Endothelial cell of umbilical vein (primary cell): ENCODE measurements around the gene TUBD1. TPM values are rescaled to one million over a fixed set of nuclear protein-coding genes. Genes with fewer than 3 reads are reported as not detected.

Source experiments
- BruUV-seq: library from RNA; stranded (reverse); fragments of 400-500 nt; replicated peaks from 2 replicates; lab custom pipeline; 2021; lab: Mats Ljungman, UMichigan
- CTCF ChIA-PET: fragments of 300-600, 350-600 bp; sonication (Branson Sonifier 250); formaldehyde crosslinking; loops from one replicate; lab custom pipeline; 2021; ENCODE audit warnings: antibody characterized with exemption, inconsistent platforms; lab: Charles Lee
- POLR2A ChIA-PET: fragments of 300-600, 350-600 bp; sonication (Branson Sonifier 250); formaldehyde crosslinking; loops from one replicate; lab custom pipeline; 2021; ENCODE audit warnings: antibody characterized with exemption, inconsistent platforms; lab: Charles Lee
- DNase-seq: peaks from one replicate; pipeline ENCODE4 v3.0.0-alpha.2; 2011; ENCODE audit warnings: low read depth, low spot score
- FAIRE-seq: peaks from 2 replicates; lab custom pipeline; 2011; peaks lifted over from hg19 to GRCh38; lab: Jason Lieb, UNC
- H2AFZ ChIP-seq: 2 replicates; pipeline ENCODE4 v1.6.0; 2012; ENCODE audit warnings: low read depth, low read length, control low read depth, inconsistent platforms
- H3K27ac ChIP-seq: 2 replicates; pipeline ENCODE4 v1.5.1; 2011; ENCODE audit warnings: low read depth, mild to moderate bottlenecking, control low read depth, low read length, moderate library complexity; ENCODE audit not compliant: insufficient read depth
- H3K27me3 ChIP-seq, 2 experiments: 2 replicates each; pipeline versions ENCODE4 v1.6.0 to v1.6.1; 2011; ENCODE audit warnings: low read length in 2 of 2, mixed read lengths in 1 of 2; ENCODE audit not compliant: control insufficient read depth in 2 of 2, insufficient read depth in 2 of 2
- H3K36me3 ChIP-seq, 2 experiments: 2 replicates in 1 of 2; 3 replicates in 1 of 2; pipeline ENCODE4 v1.5.1; 2011; ENCODE audit warnings: low read length in 2 of 2, mild to moderate bottlenecking in 1 of 2, moderate library complexity in 1 of 2; ENCODE audit not compliant: control insufficient read depth in 2 of 2, insufficient read depth in 2 of 2; ENCODE audit errors: extremely low read depth in 1 of 2
- H3K4me1 ChIP-seq: 3 replicates; pipeline ENCODE4 v1.5.1; 2011; ENCODE audit warnings: mild to moderate bottlenecking, low read length; ENCODE audit not compliant: control insufficient read depth, insufficient read depth; ENCODE audit errors: extremely low read depth
- H3K4me2 ChIP-seq: 2 replicates; pipeline ENCODE4 v1.6.1; 2011; ENCODE audit warnings: low read length, control low read depth, mixed read lengths; ENCODE audit not compliant: insufficient read depth
- H3K4me3 ChIP-seq, 3 experiments: fragments of 200-600 bp in 1 of 3; sonication (generic), shearing (Covaris generic) in 1 of 3; replicated peaks in 1 of 3; 2 replicates each; pipeline ENCODE4 v1.5.1; 2011 to 2016; ENCODE audit warnings: control low read depth in 3 of 3, low read length in 3 of 3, mild to moderate bottlenecking in 2 of 3, inconsistent platforms in 1 of 3, low read depth in 1 of 3, moderate library complexity in 1 of 3; ENCODE audit not compliant: insufficient read depth in 1 of 3
- H3K79me2 ChIP-seq: 2 replicates; pipeline ENCODE4 v1.6.0; 2012; ENCODE audit warnings: low read length, inconsistent platforms; ENCODE audit not compliant: control insufficient read depth, insufficient read depth
- H3K9ac ChIP-seq: replicated peaks from 2 replicates; pipeline ENCODE3; 2011; ENCODE audit warnings: low read length, control low read depth; ENCODE audit not compliant: insufficient read depth; ENCODE audit errors: extremely low read depth
- H3K9me1 ChIP-seq: replicated peaks from 3 replicates; pipeline ENCODE4 v1.6.0; 2011; ENCODE audit warnings: mild to moderate bottlenecking, low read length; ENCODE audit not compliant: control insufficient read depth, insufficient read depth; ENCODE audit errors: extremely low read depth
- H3K9me3 ChIP-seq: replicated peaks from 2 replicates; pipeline ENCODE4 v1.5.1; 2012; ENCODE audit warnings: low read length, inconsistent platforms; ENCODE audit not compliant: control insufficient read depth, insufficient read depth
- H4K20me1 ChIP-seq: replicated peaks from 2 replicates; pipeline ENCODE3; 2011; ENCODE audit warnings: mild to moderate bottlenecking, low read length; ENCODE audit not compliant: control insufficient read depth, insufficient read depth; ENCODE audit errors: extremely low read depth
- EZH2 ChIP-seq: IDR thresholded peaks from 2 replicates; pipeline ENCODE4 v1.6.1; 2012; ENCODE audit warnings: borderline replicate concordance, low read depth, mild to moderate bottlenecking, moderate library complexity, low read length, inconsistent platforms; ENCODE audit not compliant: severe bottlenecking
- FOS ChIP-seq: IDR thresholded peaks from 2 replicates; pipeline ENCODE4 v1.6.1; 2011; ENCODE audit warnings: mild to moderate bottlenecking, low read length, moderate library complexity, borderline replicate concordance; ENCODE audit not compliant: insufficient read depth
- GATA2 ChIP-seq: IDR thresholded peaks from 2 replicates; pipeline ENCODE4 v1.7.0; 2011; ENCODE audit warnings: low read depth, mild to moderate bottlenecking, moderate library complexity, mixed read lengths, low read length; ENCODE audit not compliant: insufficient read length, insufficient read depth
- MAX ChIP-seq: IDR thresholded peaks from 2 replicates; pipeline ENCODE4 v1.6.1; 2011; ENCODE audit not compliant: insufficient read depth, insufficient read length
- MYC ChIP-seq: IDR thresholded peaks from one replicate; pipeline ENCODE4 v1.6.1; 2011; ENCODE audit warnings: mild to moderate bottlenecking, low read depth, low read length
- POLR2A ChIP-seq: IDR thresholded peaks from 2 replicates; pipeline ENCODE4 v1.6.1; 2012; ENCODE audit warnings: low read depth, mild to moderate bottlenecking, control low read depth, low read length
- POLR2AphosphoS5 ChIP-seq: IDR thresholded peaks from 2 replicates; pipeline ENCODE4 v1.6.1; 2012; ENCODE audit warnings: low read depth, mild to moderate bottlenecking, control low read depth, low read length, moderate library complexity; ENCODE audit not compliant: insufficient read depth
- dilution Hi-C: fragments of 300-500 bp; cut with MboI; formaldehyde crosslinking; loops from one replicate; pipeline ENCODE4 v1.15.0; 2019; ENCODE audit warnings: low sequenced_read_pairs; ENCODE audit not compliant: extremely low pct_ligation_motif_present
- intact Hi-C: fragments of 100-400 bp; cut with micrococcal nuclease; formaldehyde crosslinking; loops from one replicate; pipeline ENCODE4 v1.10.0; 2022
- polyA plus RNA-seq, 4 experiments: library from polyadenylated mRNA; depleted of rRNA in 3 of 4; stranded (reverse) in 3 of 4; unstranded in 1 of 4; fragments of >200 nt; gene quantifications; 2 replicates each; pipeline versions ENCODE4 v1.2.1 to v1.2.3, GENCODE V29; 2011 to 2012; ENCODE audit warnings: missing spikeins in 1 of 4
- total RNA-seq: library from RNA; stranded (reverse); gene quantifications from 2 replicates; pipeline ENCODE4 v1.2.3, GENCODE V29; 2021
- TF ChIP-seq, protein P1 (sequence below), 2 donors: IDR thresholded peaks; 1 replicate in 1 of 2; 2 replicates in 1 of 2; pipeline ENCODE4 v1.5.1; 2011; ENCODE audit warnings: low read length in 2 of 2, mild to moderate bottlenecking in 2 of 2, moderate library complexity in 2 of 2, control low read depth in 1 of 2, inconsistent platforms in 1 of 2, low read depth in 1 of 2; ENCODE audit not compliant: insufficient read depth in 1 of 2; ENCODE audit errors: extremely low read depth in 1 of 2

The TUBD1 gene
- total and polyA plus RNA-seq, 2 donors (not counting 3 experiments of a cell fraction or from before 2014, with no cell fraction given), result 4.9 to 11.3 TPM

GRCh38 chr17:59838052-59838916, 54.5 kb downstream of the TUBD1 start:
- dilution Hi-C loops, result no loop called here
- ChIA-PET POLR2A (interaction anchor here (0.5 to 12.6 kb wide), 28 partner anchors 9 to 950 kb away, joined by 3 to 224 read pairs (median 6); partner anchors contain the start of genes PTRH2 and VMP1), CTCF (interaction anchor here (0.6 to 8.5 kb wide), 9 partner anchors 9 to 89 kb away, joined by 3 to 110 read pairs (median 5); no protein-coding TSS in a partner anchor)
- peaks cover 44% of the 10 kb centered on the region for H3K79me2 ChIP-seq
- BruUV-seq, result TSS peak; percentile 25
- intact Hi-C loops, result no loop called here
- peak overlapping the region; percentile 11 for H3K4me2 ChIP-seq
- peaks cover 13% of the 10 kb centered on the region for H3K4me1 ChIP-seq
- no peaks in the 10 kb centered on the region for H3K9me3 ChIP-seq
- no peaks in the 10 kb centered on the region for H3K9me1 ChIP-seq
- H3K36me3 ChIP-seq, result peaks cover 5 to 14% of the 10 kb centered on the region in 2 experiments
- no peaks in the 10 kb centered on the region for H4K20me1 ChIP-seq
- peak overlapping the region; percentile 100 for H3K9ac ChIP-seq
- TF ChIP-seq, protein P1, sequence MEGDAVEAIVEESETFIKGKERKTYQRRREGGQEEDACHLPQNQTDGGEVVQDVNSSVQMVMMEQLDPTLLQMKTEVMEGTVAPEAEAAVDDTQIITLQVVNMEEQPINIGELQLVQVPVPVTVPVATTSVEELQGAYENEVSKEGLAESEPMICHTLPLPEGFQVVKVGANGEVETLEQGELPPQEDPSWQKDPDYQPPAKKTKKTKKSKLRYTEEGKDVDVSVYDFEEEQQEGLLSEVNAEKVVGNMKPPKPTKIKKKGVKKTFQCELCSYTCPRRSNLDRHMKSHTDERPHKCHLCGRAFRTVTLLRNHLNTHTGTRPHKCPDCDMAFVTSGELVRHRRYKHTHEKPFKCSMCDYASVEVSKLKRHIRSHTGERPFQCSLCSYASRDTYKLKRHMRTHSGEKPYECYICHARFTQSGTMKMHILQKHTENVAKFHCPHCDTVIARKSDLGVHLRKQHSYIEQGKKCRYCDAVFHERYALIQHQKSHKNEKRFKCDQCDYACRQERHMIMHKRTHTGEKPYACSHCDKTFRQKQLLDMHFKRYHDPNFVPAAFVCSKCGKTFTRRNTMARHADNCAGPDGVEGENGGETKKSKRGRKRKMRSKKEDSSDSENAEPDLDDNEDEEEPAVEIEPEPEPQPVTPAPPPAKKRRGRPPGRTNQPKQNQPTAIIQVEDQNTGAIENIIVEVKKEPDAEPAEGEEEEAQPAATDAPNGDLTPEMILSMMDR (IDR thresholded peaks at IDR 0.05; ENCODE audit: extremely low read depth in 1 of 2, insufficient read depth in 1 of 2, low read depth in 1 of 2, low read length in 2 of 2), result no peak
- TF ChIP-seq POLR2AphosphoS5 (no peak), GATA2 (no peak), EZH2 (no peak), MAX (no peak), MYC (no peak), POLR2A (no peak), FOS (no peak)
- no peaks in the 10 kb centered on the region for H3K27me3 ChIP-seq
- H3K27ac ChIP-seq, result peak overlapping the region; percentile 100
- H3K4me3 ChIP-seq, result peak overlapping the region; percentile 76 to 100 (median 99)
- DNase-seq, result peak; percentile 50
- FAIRE-seq, result no peak
- H2AFZ ChIP-seq, result no peak overlapping the region
